ENCODE results near the gene CDC42.

DNA sequence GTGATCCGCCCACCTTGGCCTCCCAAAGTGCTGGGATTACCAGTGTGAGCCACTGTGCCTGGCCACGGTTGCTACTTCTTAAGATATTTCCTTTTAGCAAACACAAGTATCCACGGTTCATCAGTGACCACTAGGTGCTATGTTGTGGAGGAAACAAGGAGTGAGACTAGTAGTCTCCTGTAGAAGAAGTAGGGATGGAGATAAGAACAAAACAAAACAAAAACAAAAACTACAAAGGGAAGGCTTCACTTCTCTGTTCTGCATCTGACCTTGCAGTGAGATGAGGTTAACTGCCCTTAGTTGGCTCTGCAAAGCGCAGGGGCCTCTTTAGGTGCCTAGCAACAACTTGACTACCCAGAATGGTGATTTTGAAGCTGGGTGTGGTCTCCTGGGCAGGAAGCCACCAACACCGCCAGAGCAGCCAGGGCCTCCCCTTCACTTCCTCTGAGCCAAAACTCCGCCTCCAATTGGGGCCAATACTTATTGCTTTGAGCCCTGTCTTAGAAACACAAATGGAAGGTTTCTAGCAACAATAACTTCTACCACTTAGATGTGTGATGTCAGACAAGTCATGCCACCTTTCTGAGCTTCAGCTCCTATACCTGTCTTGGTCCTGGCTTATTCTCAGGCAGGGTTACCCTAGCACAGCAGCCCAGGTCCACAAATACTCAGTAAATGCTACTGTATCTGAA lies 12.8 kb upstream of the CDC42 start:
- TF ChIP-seq, protein P1, sequence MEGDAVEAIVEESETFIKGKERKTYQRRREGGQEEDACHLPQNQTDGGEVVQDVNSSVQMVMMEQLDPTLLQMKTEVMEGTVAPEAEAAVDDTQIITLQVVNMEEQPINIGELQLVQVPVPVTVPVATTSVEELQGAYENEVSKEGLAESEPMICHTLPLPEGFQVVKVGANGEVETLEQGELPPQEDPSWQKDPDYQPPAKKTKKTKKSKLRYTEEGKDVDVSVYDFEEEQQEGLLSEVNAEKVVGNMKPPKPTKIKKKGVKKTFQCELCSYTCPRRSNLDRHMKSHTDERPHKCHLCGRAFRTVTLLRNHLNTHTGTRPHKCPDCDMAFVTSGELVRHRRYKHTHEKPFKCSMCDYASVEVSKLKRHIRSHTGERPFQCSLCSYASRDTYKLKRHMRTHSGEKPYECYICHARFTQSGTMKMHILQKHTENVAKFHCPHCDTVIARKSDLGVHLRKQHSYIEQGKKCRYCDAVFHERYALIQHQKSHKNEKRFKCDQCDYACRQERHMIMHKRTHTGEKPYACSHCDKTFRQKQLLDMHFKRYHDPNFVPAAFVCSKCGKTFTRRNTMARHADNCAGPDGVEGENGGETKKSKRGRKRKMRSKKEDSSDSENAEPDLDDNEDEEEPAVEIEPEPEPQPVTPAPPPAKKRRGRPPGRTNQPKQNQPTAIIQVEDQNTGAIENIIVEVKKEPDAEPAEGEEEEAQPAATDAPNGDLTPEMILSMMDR (conservative IDR thresholded peaks at IDR 0.05 in 1 of 2, IDR thresholded peaks at IDR 0.05 in 1 of 2; ENCODE audit: extremely low read depth in 1 of 2, insufficient read depth in 1 of 2, low read depth in 1 of 2, low read length in 2 of 2) = no peak
- no peak for TF ChIP-seq EZH2 (IDR thresholded peaks at IDR 0.05; ENCODE audit: borderline replicate concordance, low read length)
